Jurkat, Clone E6-1 (cell line): ENCODE data around the gene FMO3.

Experiments used
- DNase-seq: peaks from one replicate; pipeline ENCODE4 v3.0.0-alpha.2; 2011; ENCODE audit warnings: low read depth, low spot score
- H3K4me3 ChIP-seq: 2 replicates; pipeline ENCODE4 v1.5.1; 2011; ENCODE audit warnings: mild to moderate bottlenecking, low read length, control low read depth, moderate library complexity

FMO3 gene

DNA sequence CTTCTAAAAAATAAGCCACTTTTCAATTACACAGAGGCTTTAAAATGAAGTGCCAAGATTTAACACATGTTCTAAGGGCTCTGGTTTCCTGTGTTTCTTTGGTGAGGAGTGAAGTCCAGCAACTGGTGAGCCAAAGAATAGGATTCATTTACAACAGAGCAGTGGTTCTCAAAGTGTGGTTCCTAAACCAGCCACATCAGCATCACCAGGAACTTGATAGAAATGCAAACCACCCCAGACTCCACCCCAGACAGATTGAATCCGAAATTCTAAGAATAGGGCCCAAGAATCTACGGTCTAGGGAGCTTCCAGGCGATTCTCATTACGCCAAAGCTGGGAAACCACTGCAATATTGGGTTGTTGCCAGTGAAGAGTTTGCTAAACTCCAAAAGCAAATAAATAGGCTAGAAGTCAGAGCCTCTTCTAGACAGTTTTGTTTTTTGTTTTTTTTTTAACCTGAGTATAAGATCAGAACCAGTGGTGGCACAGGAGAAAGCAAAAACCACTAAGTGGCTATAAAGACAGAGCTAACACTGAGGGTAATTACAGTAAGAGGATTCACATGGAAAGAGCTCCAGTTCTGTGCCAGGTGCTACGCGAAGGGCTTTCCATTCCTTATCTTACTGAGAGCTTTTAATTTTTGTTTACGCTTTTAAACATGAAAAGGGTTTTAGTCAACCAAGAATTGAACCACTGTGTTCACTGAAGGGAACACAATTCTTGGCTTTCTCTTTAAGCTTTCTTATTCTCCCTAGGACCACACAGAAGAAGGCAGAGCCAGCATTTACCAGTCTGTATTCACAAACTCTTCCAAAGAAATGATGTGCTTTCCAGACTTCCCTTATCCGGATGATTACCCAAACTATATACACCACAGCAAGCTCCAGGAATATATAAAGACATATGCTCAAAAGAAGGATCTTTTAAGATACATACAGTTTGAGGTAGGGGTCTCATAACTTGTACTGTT lies 52.0 kb downstream of the FMO3 start:
- no peak overlapping the region for H3K4me3 ChIP-seq
- DNase-seq: no peak

DNA sequence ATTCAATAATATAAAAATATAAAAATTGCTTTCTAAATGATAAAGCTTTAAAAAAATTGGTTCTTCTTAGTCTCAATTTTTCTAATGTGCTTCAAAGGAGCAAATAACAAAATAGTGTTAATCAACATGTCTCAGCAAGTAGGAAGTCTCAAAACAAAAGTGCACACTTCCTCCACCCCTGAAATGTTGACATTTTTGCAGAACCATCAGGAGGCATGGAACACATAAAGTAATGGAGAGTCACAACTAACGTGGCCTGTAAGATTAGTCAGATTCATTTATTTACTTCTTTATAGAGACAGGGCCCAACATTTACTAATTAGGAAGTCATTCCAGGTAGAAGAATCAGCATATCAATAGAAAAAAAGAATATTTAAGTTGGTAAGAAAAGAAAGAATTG lies 59.5 kb downstream of the FMO3 start:
- DNase-seq: no peak
- no peak overlapping the region for H3K4me3 ChIP-seq

DNA sequence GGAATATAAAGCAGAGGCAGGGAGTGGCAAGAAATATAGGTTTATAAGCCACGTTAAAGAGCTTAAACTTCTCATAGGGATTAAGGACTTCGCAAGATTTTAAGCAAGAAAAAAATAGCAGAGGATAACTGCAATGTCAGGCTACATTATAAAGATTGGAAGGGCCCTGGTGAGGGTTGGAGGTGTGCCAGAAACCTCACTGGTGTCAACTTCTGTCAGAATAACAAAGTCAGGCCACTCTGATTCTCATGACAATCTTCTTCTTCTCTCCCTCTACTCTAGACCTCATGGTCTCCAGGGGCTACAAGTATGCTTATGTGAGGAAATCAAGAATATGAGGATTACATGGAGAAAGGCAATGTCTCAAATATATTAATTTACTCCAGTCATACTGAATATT lies 61.8 kb downstream of the FMO3 start:
- H3K4me3 ChIP-seq: no peak overlapping the region
- no peak for DNase-seq

DNA sequence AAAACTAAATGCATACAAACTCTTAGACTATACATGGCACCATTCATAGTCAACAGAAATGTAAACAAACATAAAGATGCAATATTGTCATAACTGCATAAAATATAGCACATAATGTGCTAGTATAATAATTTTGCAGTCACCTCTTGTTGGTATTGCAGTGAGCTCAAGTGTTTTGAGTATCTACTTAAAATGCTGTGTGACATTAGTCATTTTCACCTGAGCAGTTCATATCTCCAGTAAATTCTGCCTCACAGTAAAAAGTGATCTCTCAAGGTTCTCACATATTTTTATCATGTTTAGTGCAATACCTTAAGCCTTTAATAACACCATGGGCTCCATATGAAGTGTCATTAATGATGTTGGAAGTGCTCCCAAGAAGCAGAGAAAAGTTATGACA lies 64.8 kb downstream of the FMO3 start:
- no peak overlapping the region for H3K4me3 ChIP-seq
- DNase-seq: no peak

DNA sequence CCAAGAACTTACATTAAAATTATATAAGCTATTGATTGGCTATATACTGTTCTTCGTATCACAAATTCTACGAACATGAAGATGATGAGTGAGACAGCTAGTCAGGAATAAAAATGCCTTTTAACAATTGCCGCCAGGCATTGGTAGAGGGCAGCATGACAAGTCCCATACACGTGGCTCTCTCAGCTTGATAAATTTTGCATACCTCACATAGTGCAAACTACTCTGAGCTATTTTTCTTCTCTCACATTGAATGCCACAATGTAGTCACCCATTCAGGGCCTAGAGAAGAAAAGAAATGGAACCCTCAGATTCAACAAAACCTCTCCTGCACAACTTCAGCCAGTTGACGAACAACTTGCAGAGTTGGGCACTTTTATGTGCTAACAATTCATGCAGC lies 67.4 kb downstream of the FMO3 start:
- H3K4me3 ChIP-seq: no peak overlapping the region
- DNase-seq: no peak

DNA sequence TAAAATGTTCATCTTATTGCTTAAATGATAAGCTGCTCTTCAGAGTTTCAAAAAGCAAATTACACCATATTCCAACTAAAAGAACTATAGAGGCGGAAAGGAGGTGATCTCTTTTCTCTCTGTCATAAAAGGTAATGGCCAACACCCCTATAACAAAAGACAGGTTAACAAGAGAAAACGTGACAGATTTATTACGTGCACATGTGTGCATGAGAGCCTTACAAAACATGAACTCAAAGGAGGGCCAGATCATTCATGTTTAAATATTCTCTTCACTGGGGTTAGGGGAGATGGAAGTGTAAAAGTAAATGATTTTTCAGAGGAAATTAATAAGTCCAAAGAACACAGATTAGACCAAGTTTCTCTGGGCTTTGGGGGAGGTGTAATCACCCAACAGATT lies 67.8 kb downstream of the FMO3 start:
- no peak overlapping the region for H3K4me3 ChIP-seq
- DNase-seq: no peak

DNA sequence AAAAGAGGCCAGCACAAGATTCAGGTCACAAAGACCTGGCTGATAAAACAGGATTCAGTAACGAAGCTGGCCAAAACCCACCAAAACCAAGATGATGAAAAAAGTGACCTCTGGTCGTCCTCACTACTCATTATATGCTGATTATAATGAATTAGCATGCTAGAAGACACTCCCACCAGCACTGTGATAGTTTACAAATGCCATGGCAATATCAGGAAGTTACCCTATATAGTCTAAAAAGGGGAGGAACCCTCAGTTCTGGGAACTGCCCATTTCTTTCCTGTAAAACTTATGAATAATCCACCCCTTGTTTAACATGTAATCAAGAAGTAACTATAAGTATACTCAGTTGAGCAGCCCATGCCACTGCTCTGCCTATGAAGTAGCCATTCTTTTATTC lies 68.4 kb downstream of the FMO3 start:
- DNase-seq: no peak
- H3K4me3 ChIP-seq: no peak overlapping the region

DNA sequence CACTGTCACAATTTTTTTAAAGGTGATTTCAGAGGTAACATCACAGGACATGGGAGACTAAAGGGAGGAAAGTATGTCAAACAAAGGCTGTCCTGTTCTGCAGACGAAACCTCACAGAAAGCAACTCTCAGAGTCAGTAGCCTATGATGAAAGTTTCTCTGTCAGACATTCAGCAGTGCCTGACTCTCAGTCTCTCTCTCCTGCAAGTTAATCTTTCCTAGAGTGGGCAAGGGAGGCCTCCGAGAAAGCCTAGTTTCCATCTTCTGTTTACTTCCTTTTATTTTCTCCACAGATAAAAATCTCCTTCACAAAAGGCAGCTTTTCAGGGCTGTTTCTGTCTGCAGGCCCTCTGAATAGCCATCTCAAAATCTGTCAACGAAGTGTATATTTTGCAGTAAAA lies 69.5 kb downstream of the FMO3 start:
- no peak overlapping the region for H3K4me3 ChIP-seq
- DNase-seq: no peak

DNA sequence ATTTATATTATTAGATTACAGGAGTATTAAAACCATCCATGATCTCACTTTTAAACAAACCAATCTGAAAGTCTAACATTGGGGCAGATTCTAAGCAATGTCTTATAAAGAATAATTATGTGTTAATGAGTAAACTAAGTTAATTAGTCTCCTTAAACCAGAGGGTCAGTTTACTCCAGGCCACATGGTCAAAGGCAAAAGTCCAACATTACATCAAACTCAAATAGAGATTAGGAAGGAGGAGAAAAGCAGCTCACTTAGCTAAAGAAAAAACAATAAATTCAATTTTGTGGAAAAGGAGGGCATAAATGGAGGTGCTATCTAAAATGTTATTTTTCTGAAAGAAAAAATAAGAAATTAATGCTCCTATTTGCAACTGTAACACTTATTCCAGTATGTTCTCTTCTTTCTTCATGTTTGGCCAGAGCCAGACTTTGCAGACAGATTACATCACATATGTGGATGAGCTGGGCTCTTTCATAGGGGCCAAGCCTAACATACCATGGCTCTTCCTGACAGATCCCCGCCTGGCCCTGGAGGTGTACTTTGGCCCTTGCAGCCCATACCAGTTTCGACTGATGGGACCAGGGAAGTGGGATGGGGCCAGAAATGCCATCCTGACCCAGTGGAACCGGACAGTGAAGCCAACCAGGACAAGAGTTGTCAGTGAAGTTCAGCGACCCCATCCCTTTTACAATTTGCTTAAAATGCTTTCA lies 70.1 kb downstream of the FMO3 start:
- DNase-seq: no peak
- H3K4me3 ChIP-seq: no peak overlapping the region

DNA sequence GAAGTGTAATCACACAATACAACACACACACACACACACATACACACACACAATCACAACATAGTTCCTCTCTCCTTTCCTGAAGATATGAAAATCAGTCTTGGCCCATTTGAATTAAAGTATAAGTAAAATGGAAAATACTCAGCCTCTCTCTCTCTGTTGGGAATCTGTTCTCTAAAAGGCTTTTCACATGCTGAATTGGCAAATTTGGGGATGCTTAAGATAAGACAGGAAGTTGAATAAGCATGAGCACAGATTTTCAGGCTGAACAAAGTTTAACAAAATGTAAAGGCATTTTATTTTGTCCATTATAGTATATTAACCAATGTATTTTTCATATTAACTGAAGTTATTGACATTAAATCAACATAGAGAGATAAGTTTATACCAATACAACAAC lies 70.7 kb downstream of the FMO3 start:
- DNase-seq: no peak
- no peak overlapping the region for H3K4me3 ChIP-seq

DNA sequence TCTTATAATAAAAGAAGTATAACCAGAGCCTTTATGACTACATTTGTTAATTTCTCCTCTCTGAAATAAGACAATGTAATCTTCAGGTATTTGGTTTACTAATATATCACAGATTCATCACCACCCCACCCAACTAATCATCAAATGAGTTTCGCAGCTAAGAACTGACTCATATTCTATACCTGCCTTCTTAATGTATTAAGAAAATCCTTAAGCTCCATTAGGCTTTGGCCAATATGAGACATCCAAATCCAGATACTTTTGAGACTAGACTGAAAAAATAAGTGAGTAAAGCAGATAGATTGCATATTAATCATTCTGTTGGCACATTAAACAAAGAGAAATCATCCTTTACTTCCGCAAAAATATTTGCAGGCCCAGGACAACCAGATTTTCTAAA lies 75.7 kb downstream of the FMO3 start:
- no peak for DNase-seq
- H3K4me3 ChIP-seq: no peak overlapping the region
